ENCODE measurements around the gene BAG5. TPM values are rescaled to one million over a fixed set of nuclear protein-coding genes. Genes with fewer than 3 reads are reported as not detected.

BAG5 gene
- total RNA-seq, 1 donor from 2014 or later = 27.2 TPM

- H3K4me3 ChIP-seq (ENCODE audit: low read depth, low read length) = no peak overlapping the region
- DNase-seq (ENCODE audit: low read depth) = no peak
- no peak for TF ChIP-seq CTCF (conservative IDR thresholded peaks at IDR 0.05; ENCODE audit: low read depth, low read length)
These were observed 38.2 kb downstream of the BAG5 start for GRCh38 chr14:103524002-103524935.

GRCh38 chr14:103523575-103523954 is 38.9 kb downstream of the BAG5 start:
- no peak overlapping the region for H3K4me3 ChIP-seq (ENCODE audit: low read depth, low read length)
- no peak for TF ChIP-seq CTCF (conservative IDR thresholded peaks at IDR 0.05; ENCODE audit: low read depth, low read length)
- DNase-seq (ENCODE audit: low read depth) = no peak

GRCh38 chr14:103522649-103523574 is 39.5 kb downstream of the BAG5 start, which contains the start of gene CKB:
Gene CKB (minus strand): TSS chr14:103522830. CDS start chr14:103522493, 337 bp downstream.
- DNase-seq (ENCODE audit: low read depth) = no peak
- TF ChIP-seq CTCF (conservative IDR thresholded peaks at IDR 0.05; ENCODE audit: low read depth, low read length) = no peak
- H3K4me3 ChIP-seq (ENCODE audit: low read depth, low read length) = peak within 1 kb of the TSS; percentile 72

GRCh38 chr14:103521951-103522563 is 40.4 kb downstream of the BAG5 start:
- TF ChIP-seq CTCF (conservative IDR thresholded peaks at IDR 0.05; ENCODE audit: low read depth, low read length) = no peak
- H3K4me3 ChIP-seq (ENCODE audit: low read depth, low read length) = peak overlapping the region; percentile 72
- no peak for DNase-seq (ENCODE audit: low read depth)

GRCh38 chr14:103521438-103521950 is 41.0 kb downstream of the BAG5 start:
- no peak for TF ChIP-seq CTCF (conservative IDR thresholded peaks at IDR 0.05; ENCODE audit: low read depth, low read length)
- peak overlapping the region; percentile 72 for H3K4me3 ChIP-seq (ENCODE audit: low read depth, low read length)
- DNase-seq (ENCODE audit: low read depth) = no peak

GRCh38 chr14:103520657-103521437 is 41.6 kb downstream of the BAG5 start:
- no peak for DNase-seq (ENCODE audit: low read depth)
- TF ChIP-seq CTCF (conservative IDR thresholded peaks at IDR 0.05; ENCODE audit: low read depth, low read length) = peak; percentile 49
- peak overlapping the region; percentile 72 for H3K4me3 ChIP-seq (ENCODE audit: low read depth, low read length)
